ENCODE data around the gene SLC24A4.

The SLC24A4 gene

GRCh38 chr14:92440345-92441003 is 117.5 kb downstream of the SLC24A4 start:
- DNase-seq: no peak

- no peak for DNase-seq
These were observed 119.0 kb downstream of the SLC24A4 start for GRCh38 chr14:92441751-92442504.

GRCh38 chr14:92443167-92443566 is 120.2 kb downstream of the SLC24A4 start:
- DNase-seq: no peak

DNA sequence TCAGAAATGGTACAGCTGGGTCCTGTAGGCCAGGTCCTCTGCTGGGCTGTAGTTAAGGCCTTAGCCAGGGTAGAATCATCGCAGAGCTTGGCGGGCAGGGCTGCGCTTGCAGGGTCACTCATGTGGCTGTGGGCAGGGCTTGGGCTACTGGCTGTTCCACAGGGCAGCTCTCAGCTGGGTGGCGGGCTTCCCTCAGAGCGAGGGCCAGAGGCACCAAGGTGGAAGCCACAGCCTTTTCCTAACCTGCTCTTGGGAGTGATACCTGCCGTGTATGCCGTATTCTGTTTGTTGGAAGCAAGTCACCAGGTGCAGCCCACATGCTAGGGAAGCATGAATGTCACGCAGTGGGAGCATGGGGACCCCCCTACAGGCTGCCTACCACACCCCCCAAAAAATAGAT is 120.8 kb downstream of the SLC24A4 start:
- no peak for DNase-seq

GRCh38 chr14:92446771-92447170 is 123.8 kb downstream of the SLC24A4 start:
- no peak for DNase-seq

DNA sequence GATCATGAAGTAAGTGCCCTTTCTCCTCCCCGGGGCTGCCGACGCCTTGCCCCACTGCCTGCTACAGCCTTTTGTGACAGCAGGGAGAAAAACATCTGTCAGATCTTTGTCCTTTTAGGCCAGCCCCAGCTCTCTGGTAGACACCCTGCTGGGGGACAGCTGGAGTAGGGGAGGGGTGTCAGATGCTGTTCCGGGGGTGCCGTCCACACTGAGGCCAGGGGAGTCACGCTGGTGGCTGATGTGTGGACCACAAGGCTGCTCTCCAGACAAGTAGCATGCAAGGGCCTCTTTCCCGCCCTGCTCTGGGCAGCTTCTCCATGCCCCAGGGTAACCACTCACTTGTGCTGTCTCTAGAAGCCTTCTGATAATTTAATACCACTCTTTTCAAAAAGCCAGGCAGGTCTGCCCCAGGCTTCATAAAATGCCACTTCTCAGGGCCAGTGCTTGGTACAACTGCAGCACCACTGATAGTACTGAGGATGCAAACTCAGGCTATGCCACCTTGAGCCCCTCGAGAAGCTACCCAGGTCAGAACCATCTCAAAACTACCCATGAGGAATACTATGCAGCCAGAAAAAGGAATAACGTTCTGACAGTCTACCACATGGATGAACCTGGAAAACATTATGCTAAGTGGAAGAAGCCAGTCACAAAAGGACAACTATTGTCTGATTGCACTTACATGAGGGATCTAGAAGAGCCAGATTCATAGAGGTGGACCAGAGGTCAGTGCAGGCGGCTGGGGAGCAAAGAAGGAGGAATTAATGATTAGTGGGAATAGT is 124.6 kb downstream of the SLC24A4 start:
- no peak for DNase-seq

DNA sequence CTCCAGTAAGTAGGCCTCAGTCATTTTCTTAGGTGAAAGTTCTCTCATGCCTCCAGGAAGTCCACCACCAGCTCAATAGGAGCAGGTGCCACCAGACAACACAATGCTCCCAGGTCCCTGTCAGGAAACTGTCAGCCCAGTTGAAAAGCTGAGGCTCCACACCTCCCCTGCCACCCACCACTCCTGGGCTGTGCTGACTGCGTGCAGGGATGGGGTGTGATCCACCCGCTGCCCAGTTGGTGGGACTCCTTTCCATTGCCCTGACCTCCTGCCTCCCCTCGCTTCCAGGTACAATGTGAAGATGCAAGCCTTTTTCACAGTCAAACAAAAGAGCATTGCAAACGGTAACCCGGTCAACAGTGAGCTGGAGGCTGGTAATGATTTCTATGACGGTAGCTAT is 125.8 kb downstream of the SLC24A4 start:
- no peak for DNase-seq

DNA sequence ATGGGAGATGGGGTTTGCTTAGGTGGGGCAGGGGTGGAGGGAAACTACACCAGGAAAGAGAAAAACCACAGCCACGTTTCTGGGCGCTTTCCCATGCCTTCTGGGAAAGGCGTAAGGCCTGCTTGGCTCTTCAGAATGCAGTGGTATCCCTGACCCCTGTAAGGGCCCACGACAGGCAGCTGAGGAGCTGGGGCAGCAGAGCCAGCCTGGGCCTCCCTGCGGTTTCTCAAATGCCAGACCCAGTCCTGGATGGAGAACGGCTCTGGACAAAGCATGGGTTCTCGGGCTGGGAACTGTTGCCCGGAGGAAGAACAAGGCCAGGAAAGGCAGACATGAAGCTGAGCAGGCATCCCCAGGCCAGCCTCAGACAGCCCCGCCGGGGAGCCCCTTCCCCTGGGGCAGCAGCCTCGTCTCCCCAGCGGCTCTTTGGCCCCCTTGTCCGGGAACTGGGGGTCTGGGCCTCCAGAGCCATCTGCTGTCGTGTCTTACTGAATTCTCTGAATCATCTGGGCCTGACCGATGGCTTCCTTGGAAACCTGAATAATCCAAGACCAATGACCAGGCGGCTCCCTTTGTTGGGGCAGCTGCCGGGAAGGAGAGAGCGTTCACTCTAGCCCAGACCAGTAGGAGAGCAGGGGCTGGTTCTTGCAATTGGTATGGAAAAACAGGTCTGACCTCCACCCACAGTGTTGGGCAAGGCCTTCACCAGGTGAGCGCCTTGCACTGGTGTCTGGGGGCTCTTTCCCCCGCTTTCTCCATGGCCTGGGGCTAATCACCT is 126.6 kb downstream of the SLC24A4 start:
- DNase-seq: no peak

DNA sequence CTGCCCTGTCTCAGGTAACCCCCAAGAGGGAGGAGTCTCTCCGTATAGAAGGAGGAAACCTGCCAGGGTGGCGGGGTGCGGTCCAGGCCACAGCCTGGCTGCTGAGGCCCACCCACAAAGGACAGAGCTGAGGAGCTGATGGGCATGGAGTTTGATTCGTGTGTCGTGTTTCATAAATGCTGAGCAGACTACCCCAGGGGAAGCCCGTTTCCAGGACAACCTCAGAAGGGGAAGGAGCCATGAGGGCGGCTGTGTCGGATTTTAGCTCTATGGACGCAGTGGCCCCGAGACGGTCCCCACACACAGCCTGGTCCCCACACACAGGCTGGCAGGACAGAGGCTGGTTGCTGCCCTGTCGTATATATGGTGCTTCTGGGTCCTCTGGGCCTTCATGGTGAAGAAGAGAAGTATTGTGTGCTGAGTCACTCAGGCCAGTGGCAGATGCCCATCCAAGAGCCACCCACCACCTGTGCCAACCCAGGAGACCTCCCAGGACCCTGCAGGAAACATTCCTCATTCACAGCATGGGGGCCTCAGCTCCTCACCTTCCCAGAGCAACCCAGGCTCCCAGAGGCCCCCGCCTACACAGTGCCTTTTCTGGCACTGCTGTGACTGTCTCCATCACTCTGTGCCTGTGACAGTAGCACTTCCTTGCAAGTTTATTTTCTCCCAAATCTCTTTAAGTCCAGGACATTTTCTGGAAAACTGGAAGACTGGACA is 127.5 kb downstream of the SLC24A4 start:
- DNase-seq: no peak

- no peak for DNase-seq
These were observed 128.3 kb downstream of the SLC24A4 start for GRCh38 chr14:92451245-92451644.

- no peak for DNase-seq
These were observed 128.8 kb downstream of the SLC24A4 start for GRCh38 chr14:92451755-92452154.

GRCh38 chr14:92452471-92452870 is 129.5 kb downstream of the SLC24A4 start:
- DNase-seq: no peak

GRCh38 chr14:92453691-92454090 is 130.7 kb downstream of the SLC24A4 start:
- DNase-seq: no peak

DNA sequence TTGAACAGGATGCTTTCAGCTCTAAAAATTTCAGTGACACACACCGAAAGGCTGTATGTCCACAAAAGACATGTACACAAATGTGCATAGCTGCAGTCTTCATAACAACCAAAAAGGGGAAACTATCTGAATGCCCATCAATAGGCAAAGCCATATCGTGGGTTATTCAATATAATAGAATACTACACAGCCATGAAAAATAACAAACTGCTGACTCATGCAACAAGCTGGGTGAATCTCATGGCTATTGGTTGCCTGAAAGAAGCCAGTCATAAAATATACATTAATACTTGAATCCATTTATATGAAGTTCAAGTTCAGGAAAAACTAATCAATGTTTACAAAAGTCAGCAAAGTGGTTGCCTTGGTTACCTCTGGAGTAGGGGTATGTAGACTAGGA is 132.3 kb downstream of the SLC24A4 start:
- no peak for DNase-seq

DNA sequence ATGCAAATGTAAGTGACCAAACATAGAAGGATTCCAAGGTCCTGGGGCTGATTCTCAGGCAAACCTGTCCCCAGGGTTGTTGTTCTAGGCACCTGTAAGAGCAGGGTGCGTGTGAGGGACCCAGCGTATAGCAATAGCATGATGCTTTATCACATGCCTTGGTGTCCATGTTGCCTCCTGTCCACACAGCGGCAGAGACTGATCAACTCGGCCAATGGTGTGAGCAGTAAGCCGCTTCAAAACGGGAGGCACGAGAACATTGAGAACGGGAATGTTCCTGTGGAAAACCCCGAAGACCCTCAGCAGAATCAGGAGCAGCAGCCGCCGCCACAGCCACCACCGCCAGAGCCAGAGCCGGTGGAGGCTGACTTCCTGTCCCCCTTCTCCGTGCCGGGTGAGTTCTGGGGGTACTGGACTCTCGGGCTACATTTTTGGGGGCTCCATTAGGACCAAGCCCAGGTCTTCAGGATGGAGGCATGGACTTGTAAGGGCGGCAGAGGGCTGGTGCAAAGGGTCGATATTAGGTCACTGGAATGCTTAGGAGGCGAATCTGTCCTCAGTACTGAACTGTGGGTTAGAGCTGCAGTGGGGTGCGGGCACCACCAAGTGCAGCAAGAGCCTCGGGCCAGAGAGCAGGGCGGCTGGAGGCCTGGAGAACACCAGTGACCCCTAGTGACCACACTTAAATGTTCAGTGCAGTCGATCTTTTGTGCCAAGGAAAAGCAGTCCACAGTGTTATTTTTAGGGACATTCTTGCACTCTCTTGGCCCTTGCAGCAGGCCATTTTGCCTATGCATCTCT is 133.4 kb downstream of the SLC24A4 start:
- peak in 2 of 3 experiments; percentile 17 to 50 for DNase-seq

DNA sequence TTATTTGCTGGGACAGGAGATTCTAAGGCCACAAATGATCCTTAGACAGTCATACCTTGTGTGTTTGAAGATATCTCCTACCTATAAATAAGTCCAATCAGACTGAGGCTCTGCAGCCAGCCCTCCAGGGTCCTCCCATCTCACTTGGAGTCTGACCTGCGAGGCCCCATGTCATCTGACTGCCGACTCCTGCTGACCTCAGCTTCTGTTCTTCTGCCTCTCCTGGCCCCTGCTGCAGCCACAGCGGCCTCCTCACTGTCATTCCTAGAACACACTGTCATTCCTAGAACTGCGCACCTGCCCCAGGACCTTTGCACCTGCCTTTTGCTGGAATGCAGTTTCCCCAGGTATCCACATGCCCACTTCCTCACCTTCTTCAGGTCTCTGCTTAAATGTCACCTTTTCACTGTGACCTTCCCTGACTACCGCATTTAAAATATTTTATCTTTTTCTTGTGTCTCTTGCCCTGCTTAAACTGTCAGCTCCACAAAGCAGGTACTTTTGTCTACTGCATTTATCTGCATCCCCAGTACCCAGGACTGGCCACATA is 134.1 kb downstream of the SLC24A4 start:
- DNase-seq: no peak

- DNase-seq: no peak
These were observed 135.4 kb downstream of the SLC24A4 start for GRCh38 chr14:92458136-92459029.

DNA sequence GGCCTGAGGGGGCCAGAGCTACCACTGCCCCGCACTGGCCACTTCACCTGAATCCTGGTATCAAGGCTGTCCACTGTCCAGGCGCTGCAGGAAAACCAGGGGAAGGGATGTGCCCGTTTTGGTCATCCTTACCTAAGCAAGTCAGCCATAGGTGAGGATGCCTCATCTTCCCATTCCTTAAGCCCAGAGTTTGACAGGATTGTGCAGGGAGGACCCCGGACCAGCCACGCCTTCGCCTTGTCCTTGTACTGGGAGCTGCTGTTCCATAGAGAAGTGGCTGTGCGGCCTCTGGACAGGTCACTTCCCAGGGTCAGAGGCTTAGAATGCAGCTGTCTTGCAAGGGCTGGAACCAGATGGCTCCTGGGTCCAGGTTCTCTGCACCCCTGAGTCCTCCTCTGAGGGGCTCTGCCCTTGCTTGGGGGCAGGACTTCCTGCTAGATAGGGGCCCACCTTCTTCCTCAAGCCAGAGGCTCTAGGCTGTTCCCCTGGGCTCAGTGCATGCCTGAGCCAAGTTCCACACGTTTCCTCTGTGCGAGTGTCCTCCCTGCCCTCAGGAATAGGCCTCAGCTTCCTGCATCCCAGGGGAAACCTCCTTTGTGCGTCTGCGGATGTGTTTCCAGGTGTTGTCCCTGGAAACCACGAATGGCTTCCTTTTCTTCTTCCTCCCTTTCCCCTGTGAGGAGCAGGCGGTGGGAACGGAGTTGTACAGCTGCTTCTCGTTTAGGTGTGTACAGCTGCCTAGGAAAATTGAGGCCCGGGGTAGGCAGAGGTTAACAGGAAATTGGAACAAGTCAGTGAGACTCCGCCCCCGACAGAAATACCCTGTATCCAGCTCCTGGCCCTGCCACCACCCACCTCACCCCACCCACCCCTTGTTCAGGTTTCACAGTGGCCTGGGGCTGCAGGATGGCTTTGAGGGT is 136.3 kb downstream of the SLC24A4 start:
- DNase-seq: peak in 2 of 3 experiments; percentile 7 to 31

DNA sequence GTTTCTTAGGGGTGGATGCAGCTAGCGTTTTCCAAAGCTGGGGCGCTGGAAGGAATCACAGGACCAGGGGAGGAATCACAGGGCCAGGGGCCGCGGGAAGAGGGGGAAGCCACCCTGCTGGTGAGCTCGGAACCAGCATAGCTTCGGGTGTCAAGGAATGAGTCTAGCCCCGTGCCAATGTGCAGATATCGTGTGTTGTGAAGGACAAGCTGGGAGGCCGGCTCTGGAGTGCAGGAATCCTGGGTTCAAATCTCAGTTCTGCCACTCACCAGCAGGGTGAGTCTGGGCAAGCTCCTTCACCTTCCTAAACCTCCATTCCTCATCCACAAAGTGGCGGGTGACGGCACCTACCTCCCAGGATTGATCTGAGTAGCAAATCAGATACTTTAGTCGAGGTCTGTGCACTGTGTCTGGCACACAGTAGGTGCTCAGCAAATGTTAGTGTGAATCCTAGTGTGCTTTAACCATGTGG is 137.0 kb downstream of the SLC24A4 start:
- no peak for DNase-seq
